Keratinocyte (primary cell): ENCODE results near the gene PARN. TPM values are rescaled to one million over a fixed set of nuclear protein-coding genes. Genes with fewer than 3 reads are reported as not detected.

Experiments
- DNase-seq: peaks from one replicate; pipeline ENCODE4 v3.0.0-alpha.2; 2011; ENCODE audit warnings: low read depth, missing footprints, low spot score
- FAIRE-seq: peaks from 2 replicates; lab custom pipeline; 2011; peaks lifted over from hg19 to GRCh38; lab: Jason Lieb, UNC
- H2AFZ ChIP-seq: 2 replicates; pipeline ENCODE4 v1.6.0; 2012; ENCODE audit warnings: low read length, control low read depth, inconsistent platforms; ENCODE audit not compliant: control insufficient read depth
- H3K27ac ChIP-seq: 2 replicates; pipeline ENCODE4 v1.5.1; 2011; ENCODE audit warnings: low read length; ENCODE audit not compliant: control insufficient read depth, insufficient read depth
- H3K27me3 ChIP-seq: 3 replicates; pipeline ENCODE4 v1.6.0; 2011; ENCODE audit warnings: low read length; ENCODE audit not compliant: control insufficient read depth, insufficient read depth; ENCODE audit errors: extremely low read depth
- H3K36me3 ChIP-seq, 2 experiments: 2 replicates in 1 of 2; 3 replicates in 1 of 2; pipeline ENCODE4 v1.5.1; 2011; ENCODE audit warnings: low read length in 2 of 2, mild to moderate bottlenecking in 1 of 2; ENCODE audit not compliant: control insufficient read depth in 2 of 2, insufficient read depth in 2 of 2; ENCODE audit errors: extremely low read depth in 1 of 2
- H3K4me1 ChIP-seq: 3 replicates; pipeline ENCODE4 v1.5.1; 2011; ENCODE audit warnings: low read length; ENCODE audit not compliant: control insufficient read depth, insufficient read depth; ENCODE audit errors: extremely low read depth
- H3K4me2 ChIP-seq: 3 replicates; pipeline ENCODE4 v1.6.0; 2011; ENCODE audit warnings: low read depth, low read length; ENCODE audit not compliant: control insufficient read depth, insufficient read depth; ENCODE audit errors: extremely low read depth
- H3K4me3 ChIP-seq, 3 experiments: fragments of 200-600 bp in 1 of 3; sonication (generic) in 1 of 3; 2 replicates in 2 of 3; 3 replicates in 1 of 3; pipeline ENCODE4 v1.5.1; 2011 to 2016; ENCODE audit warnings: low read length in 3 of 3, mild to moderate bottlenecking in 3 of 3, control low read depth in 2 of 3, inconsistent platforms in 1 of 3, low read depth in 1 of 3, mixed read lengths in 1 of 3, mixed run types in 1 of 3, moderate library complexity in 1 of 3; ENCODE audit not compliant: control insufficient read depth in 2 of 3, insufficient read depth in 2 of 3; ENCODE audit errors: extremely low read depth in 1 of 3
- H3K79me2 ChIP-seq: 2 replicates; pipeline ENCODE4 v1.6.0; 2012; ENCODE audit warnings: low read length; ENCODE audit not compliant: control insufficient read depth, insufficient read depth
- H3K9ac ChIP-seq: 3 replicates; pipeline ENCODE4 v1.6.0; 2011; ENCODE audit warnings: low read length; ENCODE audit not compliant: control insufficient read depth, insufficient read depth; ENCODE audit errors: extremely low read depth
- H3K9me1 ChIP-seq: 3 replicates; pipeline ENCODE4 v1.6.0; 2011; ENCODE audit warnings: low read length; ENCODE audit not compliant: control insufficient read depth, insufficient read depth; ENCODE audit errors: extremely low read depth
- H3K9me3 ChIP-seq: 2 replicates; pipeline ENCODE4 v1.5.1; 2012; ENCODE audit warnings: low read depth, low read length; ENCODE audit not compliant: control insufficient read depth
- H4K20me1 ChIP-seq: 3 replicates; pipeline ENCODE4 v1.6.0; 2011; ENCODE audit warnings: low read length; ENCODE audit not compliant: control insufficient read depth, insufficient read depth; ENCODE audit errors: extremely low read depth
- EZH2 ChIP-seq: IDR thresholded peaks from one replicate; pipeline ENCODE4 v1.6.1; 2012; ENCODE audit warnings: inconsistent platforms, mild to moderate bottlenecking, low read length, moderate library complexity
- dilution Hi-C: fragments of 300-500 bp; cut with MboI; formaldehyde crosslinking; loops from one replicate; pipeline ENCODE4 v1.7.0; 2020; ENCODE audit warnings: low sequenced_read_pairs; ENCODE audit not compliant: extremely low pct_ligation_motif_present
- polyA plus RNA-seq, 5 experiments: library from polyadenylated mRNA; depleted of rRNA in 3 of 5; stranded (reverse) in 3 of 5; stranded (forward) in 1 of 5; unstranded in 1 of 5; fragments of >200 nt; gene quantifications; 1 replicate in 1 of 5; 2 replicates in 3 of 5; 3 replicates in 1 of 5; pipeline versions ENCODE4 v1.2.1 to v1.2.3, GENCODE V29; 2011 to 2012; ENCODE audit warnings: missing spikeins in 2 of 5, low read depth in 1 of 5, low replicate concordance in 1 of 5
- small RNA-seq, 3 experiments: library from RNA; depleted of rRNA; stranded (forward); fragments of <200 nt; gene quantifications; one replicate each; pipeline ENCODE3, GENCODE V24; 2012; ENCODE audit warnings: low read depth in 3 of 3, low replicate concordance in 1 of 3; ENCODE audit not compliant: insufficient read length in 3 of 3
- TF ChIP-seq, protein P1 (sequence below), 3 experiments: IDR thresholded peaks in 1 of 3; conservative IDR thresholded peaks in 1 of 3; optimal IDR thresholded peaks in 1 of 3; 2 replicates in 2 of 3; 3 replicates in 1 of 3; pipeline versions ENCODE3 to v1.5.1; 2011; ENCODE audit warnings: low read length in 3 of 3, mild to moderate bottlenecking in 3 of 3, moderate library complexity in 2 of 3, control low read depth in 1 of 3, inconsistent platforms in 1 of 3; ENCODE audit not compliant: insufficient read depth in 2 of 3; ENCODE audit errors: extremely low read depth in 1 of 3

The PARN gene
- polyA plus RNA-seq, 1 donor (not counting 4 experiments of a cell fraction or from before 2014, with no cell fraction given), result 40.8 TPM

DNA sequence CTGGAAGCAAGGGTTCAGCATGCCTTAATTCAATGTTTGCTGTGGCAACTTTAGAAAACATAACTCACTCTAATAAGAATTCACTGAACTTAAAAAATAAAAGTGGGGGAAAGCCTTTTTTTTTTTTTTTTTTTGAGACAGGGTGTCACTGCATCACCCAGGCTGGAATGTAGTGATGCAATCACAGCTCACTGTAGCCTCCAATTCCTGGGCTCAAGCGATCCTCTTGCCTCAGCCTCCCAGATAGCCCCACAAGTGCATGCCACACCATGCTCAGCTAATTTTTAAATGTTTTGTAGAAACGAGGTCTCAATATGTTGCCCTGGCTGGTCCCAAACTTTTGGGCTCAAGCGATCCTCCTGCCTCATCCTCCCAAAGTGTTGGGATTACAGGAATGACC is 243.9 kb downstream of the PARN start:
- dilution Hi-C loops, result no loop called here
- H3K36me3 ChIP-seq, result no peaks in the 10 kb centered on the region
- no peak overlapping the region for H3K4me3 ChIP-seq
- H3K4me2 ChIP-seq, result no peak overlapping the region
- H3K9me3 ChIP-seq, result no peaks in the 10 kb centered on the region
- H2AFZ ChIP-seq, result no peak overlapping the region
- DNase-seq (no peak), FAIRE-seq (no peak)
- no peaks in the 10 kb centered on the region for H3K9me1 ChIP-seq
- H3K27me3 ChIP-seq, result no peaks in the 10 kb centered on the region
- no peak overlapping the region for H3K27ac ChIP-seq
- peaks cover 6% of the 10 kb centered on the region for H3K4me1 ChIP-seq
- H3K79me2 ChIP-seq, result no peaks in the 10 kb centered on the region
- no peak overlapping the region for H3K9ac ChIP-seq
- no peaks in the 10 kb centered on the region for H4K20me1 ChIP-seq
- TF ChIP-seq EZH2, result no peak
- TF ChIP-seq, protein P1, sequence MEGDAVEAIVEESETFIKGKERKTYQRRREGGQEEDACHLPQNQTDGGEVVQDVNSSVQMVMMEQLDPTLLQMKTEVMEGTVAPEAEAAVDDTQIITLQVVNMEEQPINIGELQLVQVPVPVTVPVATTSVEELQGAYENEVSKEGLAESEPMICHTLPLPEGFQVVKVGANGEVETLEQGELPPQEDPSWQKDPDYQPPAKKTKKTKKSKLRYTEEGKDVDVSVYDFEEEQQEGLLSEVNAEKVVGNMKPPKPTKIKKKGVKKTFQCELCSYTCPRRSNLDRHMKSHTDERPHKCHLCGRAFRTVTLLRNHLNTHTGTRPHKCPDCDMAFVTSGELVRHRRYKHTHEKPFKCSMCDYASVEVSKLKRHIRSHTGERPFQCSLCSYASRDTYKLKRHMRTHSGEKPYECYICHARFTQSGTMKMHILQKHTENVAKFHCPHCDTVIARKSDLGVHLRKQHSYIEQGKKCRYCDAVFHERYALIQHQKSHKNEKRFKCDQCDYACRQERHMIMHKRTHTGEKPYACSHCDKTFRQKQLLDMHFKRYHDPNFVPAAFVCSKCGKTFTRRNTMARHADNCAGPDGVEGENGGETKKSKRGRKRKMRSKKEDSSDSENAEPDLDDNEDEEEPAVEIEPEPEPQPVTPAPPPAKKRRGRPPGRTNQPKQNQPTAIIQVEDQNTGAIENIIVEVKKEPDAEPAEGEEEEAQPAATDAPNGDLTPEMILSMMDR (optimal IDR thresholded peaks at IDR 0.05 in 1 of 3, IDR thresholded peaks at IDR 0.05 in 1 of 3, conservative IDR thresholded peaks at IDR 0.05 in 1 of 3; ENCODE audit: extremely low read depth in 1 of 3, insufficient read depth in 2 of 3, low read length in 3 of 3), result no peak

Small RNAs within 50 kb of the gene (small RNA-seq; reads per million reads assigned to genes)
- 0 reads per million in 3 experiments for gene RN7SL274P
- gene RNU7-125P, result 0 reads per million in 3 experiments

Other genes starting within 250 kb of the PARN start
- gene BFAR, start 2.7 kb upstream of the PARN start, polyA plus RNA-seq, result 86.1 to 119 TPM (median 92.3 TPM) in 3 replicates
- 0.54 to 3.2 TPM (median 1.0 TPM) in 3 replicates for gene PLA2G10, start 64.0 kb upstream of the PARN start, polyA plus RNA-seq
- 0.45 to 1.2 TPM (median 0.79 TPM) in 3 replicates for gene NPIPA3, start 73.2 kb upstream of the PARN start, polyA plus RNA-seq
- gene NPIPA2, start 112.3 kb upstream of the PARN start, polyA plus RNA-seq, result 0.61 to 2.1 TPM (median 1.3 TPM) in 3 replicates
- gene NOMO1, start 203.5 kb upstream of the PARN start, polyA plus RNA-seq, result 82.0 to 108 TPM (median 86.1 TPM) in 3 replicates